Ureter (tissue), 1 donor: Measurements from ENCODE around the gene SH2D6. TPM values are rescaled to one million over a fixed set of nuclear protein-coding genes. Genes with fewer than 3 reads are reported as not detected.

Source experiments
- DNase-seq: peaks from one replicate; pipeline ENCODE4 v3.0.0-alpha.2; 2020; ENCODE audit warnings: low spot score
- total RNA-seq: library from RNA; stranded (reverse); gene quantifications from one replicate; pipeline ENCODE4 v1.2.4, GENCODE V29; 2023
- donor health status: DM: yes; HTN: yes; CAD: no.

Gene SH2D6
- total RNA-seq, 1 donor from 2014 or later: 0.75 TPM

DNA sequence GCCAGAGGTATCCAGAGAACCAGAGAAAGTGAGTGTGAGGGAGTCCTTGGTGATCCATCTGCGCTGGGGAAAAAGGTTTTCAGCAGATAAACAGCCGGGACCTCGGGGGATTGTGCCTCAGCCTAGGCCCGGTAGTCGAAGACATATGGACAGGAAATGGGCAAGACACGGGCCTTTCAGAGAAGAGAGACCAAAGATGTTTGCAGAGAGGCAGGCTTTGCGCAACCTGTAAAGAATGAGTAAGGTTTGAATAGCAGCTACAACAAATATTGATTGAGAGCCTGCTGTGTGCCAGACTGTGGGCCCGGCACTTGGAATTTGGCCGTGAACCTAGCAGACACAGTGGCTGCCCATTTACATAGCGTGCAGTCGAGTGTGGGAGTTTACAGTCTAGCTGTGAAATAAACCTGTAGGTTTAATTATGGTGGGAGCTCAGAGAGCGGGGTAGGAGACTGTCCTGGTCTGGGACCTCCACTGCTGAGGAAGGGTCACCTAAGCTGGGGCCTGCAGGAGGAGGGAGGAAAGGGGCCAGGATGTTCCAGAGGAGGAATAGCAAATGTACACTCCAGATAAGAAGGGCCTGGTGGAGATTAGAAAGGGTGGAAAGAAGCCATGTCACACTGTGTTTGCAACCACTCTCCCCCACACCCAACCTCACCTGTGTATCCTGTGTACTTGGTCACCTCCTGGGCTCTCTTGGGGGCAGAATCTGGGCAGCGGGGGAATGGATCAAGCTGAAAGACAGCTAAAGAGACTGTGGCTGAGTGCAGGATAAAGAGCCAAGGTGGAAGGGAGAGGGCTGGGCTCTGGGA is 3.0 kb downstream of the SH2D6 start:
- no peak for DNase-seq

- DNase-seq: no peak
Measured at GRCh38 chr2:85422072-85422457, 3.6 kb downstream of the SH2D6 start.

- DNase-seq: no peak
Measured at GRCh38 chr2:85423525-85423924, 5.0 kb downstream of the SH2D6 start.

DNA sequence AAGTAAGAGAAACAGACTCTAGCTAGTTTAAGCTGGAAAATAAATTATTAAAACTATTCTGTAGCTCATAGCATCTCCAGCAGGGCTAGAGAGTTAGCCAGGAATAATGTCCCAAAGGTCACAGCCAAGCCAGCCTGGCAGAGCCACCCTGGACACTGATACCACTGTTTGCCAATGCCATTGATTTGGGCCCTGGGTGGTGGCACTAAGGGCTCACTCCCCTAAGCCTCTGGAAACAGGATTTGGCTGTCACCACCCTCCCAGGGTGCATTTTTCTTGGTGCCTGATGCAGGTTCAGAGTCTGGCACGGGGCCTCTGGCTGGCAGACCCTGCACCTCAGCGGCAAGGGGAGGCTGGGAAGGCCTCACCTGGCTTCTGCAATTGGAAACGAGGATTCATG is 7.1 kb downstream of the SH2D6 start:
- DNase-seq: no peak

DNA sequence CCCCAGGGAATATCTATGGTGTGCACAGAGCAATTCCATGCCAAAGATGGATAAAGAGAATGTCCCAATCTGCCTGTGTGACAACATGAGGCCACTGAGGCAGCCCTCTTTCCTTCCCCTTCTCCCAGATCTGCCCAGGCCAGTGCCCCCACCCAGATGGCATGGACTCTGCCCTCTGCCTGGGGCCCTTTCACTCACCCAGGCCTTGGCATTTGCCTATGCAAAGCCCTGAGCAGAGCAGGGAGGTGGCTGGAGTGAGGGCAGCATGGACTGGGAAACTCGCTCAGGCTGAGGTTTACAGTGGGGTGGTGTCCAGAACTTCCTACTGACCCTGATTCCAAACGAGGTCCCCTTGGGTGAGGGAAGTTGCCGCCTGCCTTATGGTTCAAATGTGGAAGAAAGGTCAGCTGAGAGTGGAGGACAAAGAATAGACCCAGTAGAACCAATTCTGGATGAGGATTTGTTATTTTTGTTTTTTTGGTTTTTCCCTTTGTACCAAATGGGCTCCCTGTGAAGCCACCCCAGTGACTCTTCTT is 8.9 kb downstream of the SH2D6 start:
- DNase-seq: no peak

- DNase-seq: no peak
Measured at GRCh38 chr2:85428343-85428881, 9.9 kb downstream of the SH2D6 start.

DNA sequence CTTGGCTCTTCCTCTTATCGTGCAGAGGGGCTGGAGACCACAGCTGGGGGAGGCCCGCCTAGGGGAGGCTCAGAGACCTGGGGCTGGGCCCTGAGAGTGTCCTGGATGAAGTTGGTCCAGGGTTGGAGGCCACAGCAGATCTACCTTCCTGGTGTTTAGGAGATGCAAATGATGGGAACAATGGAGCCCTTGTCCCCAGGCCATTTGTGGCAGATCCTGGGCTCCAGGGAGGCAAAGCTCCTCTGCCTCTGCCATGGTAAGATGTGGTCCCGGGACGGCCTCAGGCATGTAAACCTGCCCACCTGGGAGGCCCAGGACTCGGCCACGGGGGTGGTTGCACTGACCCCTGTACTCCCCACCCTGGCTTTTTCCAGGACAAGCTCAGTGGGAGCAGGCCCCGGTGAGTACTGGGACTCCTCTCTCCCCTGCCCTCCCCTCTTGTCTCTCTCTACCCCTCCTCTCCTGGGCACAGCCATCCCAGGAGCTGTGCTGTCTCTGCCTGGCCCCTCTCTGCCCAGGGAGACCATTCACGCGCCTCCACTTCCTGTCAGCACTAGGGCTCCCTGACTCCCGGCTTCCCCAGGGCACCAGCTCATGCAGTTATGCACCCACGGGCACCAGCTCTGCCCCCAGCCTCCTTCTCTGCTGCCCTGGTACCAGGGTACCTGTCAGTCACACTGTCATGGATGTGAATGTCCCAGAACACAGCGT is 10.9 kb downstream of the SH2D6 start:
- no peak for DNase-seq

DNA sequence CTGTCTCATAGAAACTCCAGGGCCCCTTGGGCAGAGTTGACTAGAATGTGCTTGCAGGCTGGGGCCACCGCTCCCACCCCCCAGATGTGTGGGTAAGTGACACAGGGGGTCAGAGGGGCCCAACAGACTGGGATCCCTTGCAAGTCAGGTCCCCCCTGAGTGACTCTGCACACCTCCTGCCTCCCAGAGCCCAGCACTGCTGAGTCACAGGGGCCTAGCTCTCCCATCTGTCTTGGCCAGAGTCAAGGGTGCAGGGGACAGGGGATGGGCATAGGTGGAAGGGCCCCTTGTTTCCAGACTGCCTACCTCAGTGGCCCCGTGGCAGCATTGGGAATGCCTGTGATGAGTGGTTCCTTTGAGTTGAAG is 11.4 kb downstream of the SH2D6 start:
- no peak for DNase-seq

GRCh38 chr2:85430752-85431569 is 12.4 kb downstream of the SH2D6 start:
- no peak for DNase-seq

- DNase-seq: no peak
Measured at GRCh38 chr2:85431570-85432205, 13.2 kb downstream of the SH2D6 start.

- DNase-seq: peak; percentile 86
Measured at GRCh38 chr2:85433511-85434089, 15.1 kb downstream of the SH2D6 start.

- no peak for DNase-seq
Measured at GRCh38 chr2:85434696-85435095, 16.2 kb downstream of the SH2D6 start.

- DNase-seq: no peak
Measured at GRCh38 chr2:85435220-85435958, 16.9 kb downstream of the SH2D6 start.

- DNase-seq: no peak
Measured at GRCh38 chr2:85435981-85436835, 17.7 kb downstream of the SH2D6 start.

DNA sequence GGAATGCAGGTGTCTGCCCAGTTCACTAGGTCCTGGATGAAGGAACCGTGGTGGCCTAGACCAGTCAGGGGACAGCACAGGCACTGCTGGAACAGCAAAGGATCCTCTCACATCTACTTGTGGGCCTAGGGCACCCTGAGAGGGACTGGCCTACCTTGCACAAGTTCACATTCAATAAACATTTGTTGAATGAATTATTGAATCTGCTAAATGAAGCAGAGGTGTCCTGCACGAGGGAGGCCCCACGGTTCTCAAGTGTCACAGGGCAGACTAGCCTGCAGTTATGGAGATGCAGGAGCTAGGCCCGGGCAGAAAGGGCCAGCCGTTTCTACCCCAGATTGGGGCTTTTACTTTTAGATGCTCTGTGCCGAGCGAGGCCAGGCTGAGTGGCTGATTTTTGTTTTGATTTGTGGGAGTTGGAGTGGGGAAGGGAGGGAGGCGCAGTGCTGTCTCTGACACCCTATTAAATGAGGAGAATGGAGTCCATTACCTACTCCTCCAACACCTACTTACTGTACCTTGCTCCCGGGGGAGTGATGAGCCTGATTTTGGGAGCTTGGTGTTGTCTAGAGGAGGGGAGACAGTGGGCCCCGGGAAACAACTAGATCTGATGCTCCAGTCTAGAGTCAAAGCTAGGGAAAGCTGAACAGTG is 18.4 kb downstream of the SH2D6 start:
- DNase-seq: no peak

- peak; percentile 91 for DNase-seq
Measured at GRCh38 chr2:85437488-85438200, 19.1 kb downstream of the SH2D6 start.

DNA sequence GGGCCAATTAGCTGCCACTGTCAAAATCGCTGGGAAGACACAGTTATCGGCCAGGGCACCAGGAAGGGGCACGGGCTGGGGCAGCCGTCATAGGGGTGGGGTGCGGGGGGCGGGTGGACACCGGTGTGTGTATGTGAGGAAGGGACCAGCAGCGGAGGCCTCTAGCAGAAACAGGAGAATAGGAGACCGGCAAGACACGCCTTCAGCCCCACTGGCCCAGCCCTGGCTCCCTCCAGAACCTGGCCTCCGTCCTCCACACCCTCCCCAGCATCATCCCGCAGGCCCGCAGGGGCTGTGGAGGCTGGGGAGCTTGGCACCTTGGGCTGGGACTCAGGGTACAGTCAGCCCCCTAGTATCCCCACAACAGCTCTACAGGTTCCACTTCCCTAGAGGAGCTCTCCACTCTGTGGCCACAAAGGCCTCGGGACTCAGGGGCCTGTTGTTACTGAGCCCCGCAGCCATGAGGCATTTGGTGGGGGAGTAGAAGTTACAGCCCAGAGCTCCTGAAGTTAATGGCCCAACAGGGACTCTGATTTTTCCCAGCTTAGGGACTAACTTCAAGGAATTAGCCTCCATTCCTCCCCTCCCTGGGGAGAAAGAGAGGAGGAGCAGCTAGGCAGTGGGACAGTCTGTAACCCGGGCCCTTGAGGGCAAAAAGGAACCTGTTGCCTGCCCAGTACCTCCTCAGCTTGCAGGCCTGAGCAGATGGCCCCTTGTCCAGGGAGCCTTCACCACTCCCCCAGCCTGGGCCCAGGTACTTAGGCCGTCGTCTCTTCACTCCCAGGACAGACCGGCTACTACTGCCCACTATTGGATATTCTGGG is 19.9 kb downstream of the SH2D6 start:
- DNase-seq: no peak
